Measurements from ENCODE around the gene CUTC.
A peak's percentile ranks its signal among the peaks of the same experiment; 100 is the strongest.
"Not testable (repeated sequence)": the region's sequence is repeated elsewhere in the genome, so short reads cannot be mapped to it uniquely, and the experiment has no call there.

CUTC gene, protein sequence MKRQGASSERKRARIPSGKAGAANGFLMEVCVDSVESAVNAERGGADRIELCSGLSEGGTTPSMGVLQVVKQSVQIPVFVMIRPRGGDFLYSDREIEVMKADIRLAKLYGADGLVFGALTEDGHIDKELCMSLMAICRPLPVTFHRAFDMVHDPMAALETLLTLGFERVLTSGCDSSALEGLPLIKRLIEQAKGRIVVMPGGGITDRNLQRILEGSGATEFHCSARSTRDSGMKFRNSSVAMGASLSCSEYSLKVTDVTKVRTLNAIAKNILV
- total RNA-seq: 24.7 to 40.4 reads per million in 2 experiments

DNA sequence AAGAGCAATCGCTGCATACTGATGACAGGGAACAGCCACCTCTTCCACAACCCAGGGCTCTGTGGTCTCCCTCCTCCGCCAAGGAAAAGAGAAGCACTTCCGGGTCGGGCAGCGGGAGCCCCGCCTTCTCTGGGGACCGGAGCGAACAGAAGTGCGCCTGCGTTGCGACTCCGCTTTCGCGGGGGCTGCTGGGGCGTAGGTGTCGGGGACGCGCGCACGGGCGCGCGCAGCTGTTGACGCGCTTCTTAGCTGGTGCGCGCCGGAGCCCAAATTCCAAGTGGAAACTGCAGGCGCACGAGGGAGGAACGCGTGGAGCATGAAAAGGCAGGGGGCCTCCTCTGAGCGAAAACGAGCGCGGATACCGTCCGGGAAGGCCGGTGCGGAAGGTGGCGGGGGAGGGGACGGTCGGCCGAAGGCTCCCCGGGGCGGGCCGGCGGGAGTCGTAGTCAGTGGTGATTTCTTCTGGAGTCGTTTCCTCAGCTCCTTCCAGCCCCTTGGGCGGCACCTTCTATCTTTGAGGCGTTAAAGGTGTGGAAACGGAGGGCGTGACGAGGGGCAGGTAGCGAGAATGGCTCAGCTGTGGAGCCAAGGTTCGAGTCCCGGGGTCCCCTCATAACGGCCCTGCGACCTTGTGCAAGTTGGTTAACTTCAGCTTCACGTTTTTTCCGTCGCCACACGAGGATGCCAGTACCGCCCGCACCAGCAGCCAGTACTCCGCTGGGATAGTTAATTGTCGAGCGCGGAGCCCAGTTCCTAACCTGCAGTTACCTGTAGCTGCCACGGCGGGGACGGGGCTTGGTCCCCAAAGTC lies at the start of gene CUTC, which contains the start of gene COX15:
TSS of gene CUTC (plus strand) at position 202 of the 810 bp plus-strand sequence. CDS start at position 317, 115 bp downstream.
TSS of gene COX15 (minus strand) at position 95 of the 810 bp plus-strand sequence. CDS start at position 17, 78 bp downstream.
- DNase-seq (ENCODE audit: low read depth): peak; percentile 92

DNA sequence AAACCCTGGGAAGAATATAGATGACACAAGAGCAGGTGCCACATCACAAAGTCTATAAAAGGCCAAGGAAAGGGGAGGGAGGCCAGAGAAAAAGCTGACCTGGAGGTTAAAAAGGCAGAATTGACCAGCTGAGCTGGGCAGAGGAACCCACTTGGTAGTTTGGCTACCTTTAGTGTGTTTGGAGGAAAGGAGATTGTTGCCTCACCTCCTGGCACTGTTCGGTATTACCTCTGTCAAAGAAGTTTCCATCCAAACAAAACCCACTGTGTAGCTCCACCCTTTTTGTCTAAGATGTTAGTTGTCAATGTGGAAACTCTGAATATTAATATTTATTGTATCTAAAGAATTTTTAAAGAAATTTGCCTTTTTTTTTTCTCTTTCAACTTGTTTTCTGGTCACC lies 49.3 kb upstream of the CUTC start:
- DNase-seq (ENCODE audit: low read depth): no peak

DNA sequence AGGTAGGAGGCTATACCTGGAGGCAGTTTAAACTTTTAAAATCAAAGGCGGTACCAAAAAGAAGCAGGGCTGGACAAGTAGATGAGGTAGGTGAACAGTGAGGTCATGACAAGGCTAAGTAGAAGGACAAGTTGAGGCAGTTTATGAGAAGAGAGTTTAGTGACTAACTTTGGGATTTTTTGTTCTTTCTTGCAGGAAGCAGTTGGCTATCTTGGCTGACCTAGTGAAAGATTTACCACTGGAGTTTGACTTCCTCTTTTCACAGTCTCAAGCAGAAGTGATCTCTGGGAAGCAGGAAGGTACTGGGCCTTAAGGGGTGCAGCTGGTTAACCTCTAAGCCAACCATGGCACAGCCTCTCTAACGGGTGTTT lies 46.5 kb upstream of the CUTC start:
- no peak for DNase-seq (ENCODE audit: low read depth)

DNA sequence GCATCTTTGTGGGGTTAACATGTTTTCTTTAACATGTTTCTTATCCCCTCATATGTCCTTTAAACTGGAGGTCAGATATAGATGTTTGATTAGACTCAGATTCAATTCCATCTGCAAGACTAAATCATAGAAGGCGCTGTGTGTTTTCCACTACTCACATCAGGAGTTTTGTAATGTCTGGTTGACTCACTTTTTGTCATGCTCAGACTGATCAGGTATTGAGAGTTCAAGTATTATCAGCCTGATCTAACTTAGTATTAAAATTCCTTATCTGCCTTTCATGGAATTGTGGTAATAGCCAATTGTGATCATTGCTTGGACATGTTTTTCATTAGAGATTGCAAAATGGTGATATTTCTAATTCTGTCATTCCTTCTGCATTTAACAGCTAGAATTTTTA lies 42.6 kb upstream of the CUTC start:
- no peak for DNase-seq (ENCODE audit: low read depth)

DNA sequence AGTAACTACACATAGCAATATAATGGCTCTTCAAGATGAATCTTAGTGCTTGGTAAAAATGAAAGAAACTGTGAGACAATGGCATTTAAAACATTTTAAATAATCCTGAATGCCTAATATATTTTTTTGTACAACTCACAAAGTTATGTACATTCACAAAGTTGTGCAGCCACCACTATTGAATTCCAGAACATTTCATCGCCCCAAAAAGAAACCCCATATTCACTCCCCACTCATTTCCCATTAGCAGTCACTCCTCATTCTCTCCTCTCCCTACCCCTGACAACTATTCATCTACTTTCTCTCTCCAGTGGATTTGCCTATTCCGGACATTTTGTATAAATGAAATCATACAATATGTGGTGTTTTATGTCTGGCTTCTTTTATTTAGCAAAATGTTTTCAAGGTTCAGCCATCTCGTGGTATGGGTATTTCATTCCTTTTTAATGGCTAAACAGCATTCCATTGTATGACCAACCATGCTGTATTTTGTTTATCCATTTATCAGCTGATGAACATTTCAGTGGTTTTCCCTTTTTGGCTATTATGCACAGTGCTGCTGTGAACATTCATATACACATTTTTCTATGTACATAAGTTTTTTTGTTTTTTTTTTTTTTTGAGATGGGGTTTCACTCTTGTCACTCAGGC lies 38.0 kb upstream of the CUTC start:
- no peak for DNase-seq (ENCODE audit: low read depth)

DNA sequence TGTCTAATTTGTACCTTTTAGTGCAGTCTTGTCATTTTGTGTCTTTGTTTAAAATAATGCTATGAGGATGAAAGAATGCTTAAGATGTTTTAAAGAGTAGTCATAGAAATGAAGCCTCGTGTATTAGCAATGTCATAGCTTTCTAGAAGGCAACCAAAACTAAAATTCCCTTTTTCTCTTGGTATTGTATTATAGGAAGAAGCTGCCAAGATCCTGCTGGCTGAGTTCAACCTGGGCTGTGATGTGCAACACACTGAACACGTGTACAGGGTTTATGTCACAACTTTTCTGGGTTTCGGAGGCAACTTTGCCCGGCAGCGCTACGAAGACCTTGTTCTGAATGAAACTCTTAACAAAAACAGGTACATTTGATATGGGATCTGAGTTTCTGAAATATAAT lies 36.3 kb upstream of the CUTC start:
- DNase-seq (ENCODE audit: low read depth): no peak

DNA sequence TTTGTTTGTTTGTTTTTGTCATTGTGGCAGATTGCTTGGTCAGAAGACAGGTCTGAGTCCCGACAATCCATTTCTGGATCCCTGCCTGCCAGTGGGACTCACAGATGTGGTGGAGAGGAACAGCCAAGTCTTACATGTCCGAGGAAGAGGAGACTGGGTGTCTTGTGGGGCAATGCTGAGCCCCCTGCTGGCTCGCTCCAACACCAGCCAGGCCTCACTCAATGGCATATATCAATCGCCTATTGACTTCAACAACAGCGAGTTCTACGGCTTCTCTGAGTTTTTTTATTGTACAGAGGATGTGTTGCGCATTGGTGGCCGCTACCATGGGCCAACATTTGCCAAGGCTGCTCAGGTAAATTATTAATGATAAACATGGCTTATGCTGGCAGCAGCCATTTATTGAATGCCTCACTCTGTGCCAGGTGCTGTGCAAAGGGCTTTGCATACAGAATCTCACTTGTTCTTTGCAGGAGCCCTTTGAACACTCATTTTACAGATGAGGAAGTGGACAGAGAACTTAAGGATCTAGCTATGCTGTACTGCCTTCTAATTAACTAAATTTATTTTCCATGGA lies 33.4 kb upstream of the CUTC start:
- no peak for DNase-seq (ENCODE audit: low read depth)

DNA sequence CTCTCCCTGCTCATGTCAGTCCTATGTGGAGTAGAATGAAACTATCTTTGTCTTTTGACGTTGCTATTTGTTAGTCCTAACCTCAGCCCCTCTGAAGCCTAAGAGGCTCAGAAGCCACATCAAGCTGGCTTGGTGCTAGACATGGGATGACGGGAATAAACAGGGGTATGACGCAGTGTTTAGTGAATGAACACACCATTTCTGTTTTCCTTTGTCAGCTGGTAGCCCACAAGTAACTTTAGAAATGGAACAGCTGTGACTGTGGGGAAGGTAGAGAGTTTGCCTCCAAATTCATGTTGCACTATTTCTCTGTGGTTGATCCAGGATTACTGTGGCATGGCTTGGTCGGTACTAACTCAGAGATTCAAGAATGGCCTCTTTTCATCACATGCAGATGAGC lies 31.4 kb upstream of the CUTC start:
- no peak for DNase-seq (ENCODE audit: low read depth)

DNA sequence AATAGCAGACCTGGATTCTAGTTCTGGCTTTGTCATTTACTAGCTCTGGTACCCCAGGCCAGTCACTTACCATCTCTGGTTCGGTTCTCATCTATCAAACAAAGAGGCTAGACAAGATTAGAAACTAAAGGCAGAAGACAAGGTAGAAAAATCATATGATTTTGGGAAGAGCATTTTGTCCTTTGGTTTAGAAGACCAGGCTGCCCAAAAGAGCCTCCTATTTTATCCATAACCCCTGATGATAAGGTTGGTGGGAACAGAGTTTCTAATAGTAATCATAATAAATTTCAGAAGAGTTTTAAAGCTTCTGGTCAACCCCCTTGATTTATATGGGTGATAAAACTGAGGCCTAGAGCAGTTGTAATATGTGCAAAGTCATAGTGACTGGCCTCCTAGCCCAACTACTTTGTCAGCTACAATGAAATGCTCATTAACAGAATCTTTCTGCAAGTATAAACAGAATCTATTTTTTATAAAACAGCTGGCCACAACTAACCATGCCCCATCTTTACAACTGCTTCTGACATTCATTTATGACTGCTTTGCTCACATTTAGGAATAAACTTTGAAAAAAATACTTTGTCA lies 23.5 kb upstream of the CUTC start:
- DNase-seq (ENCODE audit: low read depth): no peak

DNA sequence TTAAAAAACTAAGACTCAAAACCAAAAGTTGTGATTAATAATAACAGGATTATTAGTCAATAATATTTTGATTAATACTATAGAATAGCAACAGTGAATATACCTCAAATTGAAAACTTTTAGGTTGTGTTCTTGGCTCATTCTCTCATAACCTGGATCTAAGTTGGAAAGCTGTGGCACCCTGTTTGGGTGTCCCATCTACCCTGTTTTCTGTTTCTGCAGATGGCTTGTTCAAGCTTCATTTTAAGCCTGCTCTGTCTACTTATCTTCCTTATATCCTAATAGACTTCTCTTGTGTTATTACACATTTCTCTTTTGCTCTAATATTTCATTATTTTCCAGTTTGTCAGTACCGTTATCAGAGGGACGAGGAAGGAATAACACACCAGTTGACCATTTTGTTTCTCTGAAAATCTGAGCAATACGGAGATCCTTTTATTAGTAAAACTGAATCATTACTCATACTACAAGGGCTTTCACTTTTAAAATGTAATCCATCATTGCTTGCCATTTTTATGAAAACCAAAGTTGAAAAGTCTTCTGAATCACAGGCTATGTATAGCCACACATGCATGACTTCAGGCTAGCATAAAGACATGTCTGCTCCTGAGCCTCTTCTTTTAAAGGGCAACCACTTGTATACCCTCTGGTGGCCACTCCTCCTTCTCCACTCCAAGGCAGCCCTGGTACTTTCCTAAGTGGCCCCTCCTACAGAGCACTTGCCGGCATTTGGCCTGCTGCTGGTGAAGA lies 22.4 kb upstream of the CUTC start:
- no peak for DNase-seq (ENCODE audit: low read depth)

DNA sequence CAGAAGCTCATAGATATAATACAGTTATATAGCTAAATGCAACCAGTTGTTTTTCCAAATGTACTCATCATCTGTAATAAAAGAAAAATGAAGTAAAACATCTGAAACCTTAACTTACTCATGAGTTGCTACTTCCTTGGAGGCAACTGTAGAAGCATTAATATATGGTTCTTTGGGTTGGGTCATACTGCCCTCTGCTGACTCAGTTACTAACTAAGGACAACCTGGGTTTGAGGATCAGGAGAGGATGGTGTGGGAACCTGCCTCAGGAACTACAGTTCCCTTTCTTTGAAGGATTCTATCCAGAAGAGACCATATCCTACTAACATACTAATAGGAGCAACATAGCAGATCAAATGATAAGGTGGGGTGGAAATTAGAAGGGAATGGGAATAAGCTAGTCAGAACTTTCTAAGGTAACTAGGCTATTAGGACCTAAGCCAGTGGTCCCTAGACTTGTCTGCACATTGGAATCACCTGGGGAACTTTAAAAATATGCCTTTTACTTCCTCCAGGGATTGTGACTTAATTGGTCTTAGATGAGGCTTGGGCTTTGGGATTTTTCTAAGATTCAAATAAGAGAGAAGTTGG lies 20.8 kb upstream of the CUTC start:
- DNase-seq (ENCODE audit: low read depth): peak; percentile 5

DNA sequence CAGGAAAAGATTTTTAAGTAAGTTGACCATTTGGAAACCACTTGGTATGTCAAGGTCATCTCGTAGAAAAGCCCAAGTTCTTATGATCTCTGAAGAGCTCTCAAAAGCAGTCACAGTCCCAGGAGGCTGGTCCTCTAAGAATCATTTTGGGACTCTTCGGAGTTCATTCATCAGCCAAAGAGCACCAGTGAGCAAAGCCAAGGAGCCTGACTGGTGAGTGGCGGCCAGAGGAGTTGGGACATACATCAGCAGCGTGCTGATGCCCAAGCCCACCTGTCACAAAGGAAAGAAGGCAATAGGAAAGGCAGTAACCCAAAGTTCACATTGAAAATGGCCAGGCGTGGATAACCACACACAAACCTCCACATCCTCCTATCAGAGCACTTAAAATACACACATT lies 17.6 kb upstream of the CUTC start:
- DNase-seq (ENCODE audit: low read depth): no peak

DNA sequence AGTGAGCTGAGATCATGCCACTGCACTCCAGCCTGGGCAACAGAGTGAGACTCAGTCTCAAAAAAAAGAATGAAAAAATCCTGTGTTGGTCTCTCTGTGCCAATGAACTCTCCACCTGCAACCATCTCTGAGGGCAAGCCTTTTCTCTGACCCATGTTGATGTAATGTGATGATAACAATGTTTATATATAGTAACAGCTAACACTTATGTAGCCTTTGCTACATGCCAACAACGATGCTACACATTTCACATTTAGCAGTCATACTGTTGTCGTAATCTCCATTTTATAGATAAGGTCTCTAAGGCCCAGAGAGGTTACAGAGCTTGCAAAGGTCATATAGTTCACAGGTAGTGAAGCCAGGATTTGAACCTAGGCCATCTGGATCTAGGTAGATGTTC lies 11.6 kb upstream of the CUTC start:
- DNase-seq (ENCODE audit: low read depth): no peak

DNA sequence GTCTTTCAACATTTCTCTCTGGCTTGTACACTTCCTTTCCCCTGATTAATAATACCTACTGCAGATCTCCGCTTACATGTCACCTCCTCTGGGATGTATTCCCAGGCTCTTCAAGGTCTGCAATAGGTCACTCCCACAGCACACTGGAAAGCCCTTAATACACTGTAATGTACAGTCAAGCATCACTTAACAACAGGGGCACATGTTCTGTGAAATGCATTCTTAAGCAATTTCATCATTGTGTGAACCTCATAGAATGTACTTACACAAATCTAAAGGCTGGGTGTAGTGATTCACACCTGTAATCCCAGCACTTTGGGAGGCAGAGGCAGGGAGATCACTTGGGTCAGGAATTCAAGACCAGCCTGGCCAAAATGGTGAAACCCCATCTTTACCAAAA lies 2.0 kb upstream of the CUTC start:
- no peak for DNase-seq (ENCODE audit: low read depth)

DNA sequence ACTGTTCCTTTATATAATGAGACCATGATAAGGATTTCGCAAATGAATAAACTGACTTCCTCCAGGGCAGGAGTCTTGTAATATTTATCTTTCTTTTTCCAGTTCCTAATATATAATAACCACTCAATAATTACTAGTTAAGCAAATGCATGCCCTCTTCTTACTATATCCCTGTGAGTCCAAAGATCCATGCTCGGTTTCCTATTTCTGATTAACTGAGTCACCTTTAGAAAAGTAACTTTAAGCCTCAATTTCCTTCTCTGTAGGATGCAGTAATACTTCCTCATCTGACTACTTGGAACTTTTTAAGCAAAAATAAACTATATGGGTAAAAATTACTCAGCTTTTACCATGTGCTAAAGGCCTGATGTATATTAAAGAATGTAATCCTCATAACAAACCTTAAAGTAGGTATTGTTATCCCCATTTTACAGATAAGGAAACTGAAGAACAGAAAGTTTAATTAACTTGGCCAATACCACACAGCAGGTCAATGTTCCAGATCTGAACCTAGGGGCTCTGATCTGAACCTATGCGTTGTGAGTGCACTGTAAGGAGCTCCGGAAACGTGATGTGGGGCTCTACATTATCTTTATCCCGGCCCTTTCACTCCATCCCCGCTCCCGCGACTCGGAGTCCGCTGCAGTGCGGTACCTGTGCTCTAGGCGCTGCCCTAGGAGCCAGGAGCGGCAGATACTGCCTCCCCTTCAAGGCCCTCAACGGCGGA lies 565 bp upstream of the CUTC start:
- DNase-seq (ENCODE audit: low read depth): no peak

DNA sequence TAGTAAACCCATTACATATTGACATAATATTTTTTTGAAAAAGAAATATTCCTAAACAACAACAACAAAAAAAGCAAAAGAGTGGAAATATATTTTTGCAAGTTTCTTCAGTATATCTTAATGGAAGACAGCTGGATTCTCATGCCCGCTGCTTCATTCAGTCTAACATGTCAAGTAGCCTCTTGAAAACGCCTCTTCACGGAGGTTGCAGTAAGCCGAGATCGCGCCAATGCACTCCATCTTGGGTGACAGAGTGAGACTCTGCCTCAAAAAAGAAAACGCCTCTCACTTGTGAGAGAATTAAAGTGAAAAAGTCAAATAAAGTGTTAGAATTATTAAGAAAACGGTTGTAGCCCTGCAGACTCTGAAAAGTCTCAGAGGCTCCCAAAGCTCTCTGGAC lies 1.3 kb downstream of the CUTC start:
- no peak for DNase-seq (ENCODE audit: low read depth)

DNA sequence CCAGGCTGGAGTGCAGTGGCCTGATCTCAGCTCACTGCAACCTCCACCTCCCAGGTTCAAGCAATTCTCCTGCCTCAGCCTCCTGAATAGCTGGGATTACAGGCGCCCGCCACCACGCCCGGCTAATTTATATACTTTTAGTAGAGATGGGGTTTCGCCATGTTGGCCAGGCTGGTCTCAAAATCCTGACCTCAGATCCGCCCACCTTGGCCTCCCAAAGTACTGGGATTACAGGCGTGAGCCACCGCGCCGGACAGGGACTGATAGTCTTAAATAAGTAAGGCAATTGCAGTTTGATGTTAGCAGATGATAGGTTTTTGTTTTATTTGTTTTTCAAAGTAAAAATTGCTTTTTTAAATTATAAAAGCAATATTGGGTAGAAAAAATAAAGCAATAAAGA lies 2.1 kb downstream of the CUTC start:
- not testable (repeated sequence) for DNase-seq (ENCODE audit: low read depth)

DNA sequence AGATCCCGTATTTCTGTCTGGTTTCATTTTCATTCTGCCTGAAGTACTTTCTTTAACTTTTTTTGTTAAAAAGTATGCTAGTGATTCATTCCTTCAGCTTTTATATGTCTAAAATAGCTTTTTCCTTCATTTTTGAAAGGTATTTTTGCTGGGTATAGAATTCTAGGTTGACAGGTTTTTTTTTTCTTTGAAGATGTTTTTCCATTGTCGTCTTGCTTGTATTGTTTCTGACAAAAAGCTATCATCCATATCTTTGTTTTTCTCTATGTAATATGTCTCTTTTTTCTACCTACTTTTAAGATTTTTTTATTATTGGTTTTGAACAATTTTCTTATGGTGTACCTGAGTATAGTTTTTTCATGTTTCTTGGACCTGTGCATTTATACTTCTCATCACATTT lies 8.2 kb downstream of the CUTC start:
- no peak for DNase-seq (ENCODE audit: low read depth)

DNA sequence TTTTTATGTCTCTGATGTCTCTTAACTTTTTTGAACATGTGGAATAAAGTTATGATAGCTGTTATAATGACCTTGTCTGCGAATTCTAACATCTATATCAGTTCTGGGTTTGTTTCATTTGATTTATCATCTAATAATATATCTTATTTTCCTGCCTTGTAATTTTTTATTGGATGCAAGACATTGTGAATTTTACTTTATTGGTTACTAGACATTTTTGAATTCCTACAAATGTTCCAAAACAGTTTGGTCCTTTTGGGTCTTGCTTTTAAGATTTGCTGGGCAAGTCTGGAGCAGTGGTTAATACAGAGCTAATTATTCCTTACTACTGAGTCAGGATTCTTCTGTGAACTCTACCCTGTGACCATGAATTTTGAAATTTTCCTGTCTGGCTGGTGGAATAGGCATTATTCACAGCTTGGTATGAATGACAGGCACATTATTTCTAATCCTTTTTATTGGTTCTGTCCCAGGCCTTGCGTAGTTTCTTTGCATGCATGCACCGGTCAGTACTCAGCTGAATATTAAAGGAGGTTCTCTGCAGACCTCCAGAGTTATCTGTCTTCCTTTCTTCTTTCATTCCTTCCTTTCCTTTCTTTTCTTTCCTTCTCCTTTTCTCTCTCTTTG lies 9.0 kb downstream of the CUTC start:
- no peak for DNase-seq (ENCODE audit: low read depth)

DNA sequence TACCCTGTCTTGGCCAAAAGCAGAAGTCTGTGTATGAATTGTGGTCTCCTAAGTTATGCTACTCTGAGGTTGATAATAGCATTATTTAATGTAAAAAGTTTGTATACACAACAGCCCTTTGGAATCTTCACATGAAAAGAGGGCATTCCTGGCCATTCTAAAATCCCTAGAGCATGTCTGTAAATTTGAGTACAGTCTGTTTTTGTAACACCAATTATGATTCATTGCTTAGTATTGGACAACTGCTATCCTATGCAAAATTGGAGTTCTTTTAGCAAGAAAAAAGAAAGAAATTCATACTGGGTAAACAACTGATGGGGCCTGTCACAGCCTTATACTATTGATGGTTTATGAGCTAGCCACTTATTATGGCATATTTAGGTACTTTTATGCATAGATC lies 10.2 kb downstream of the CUTC start:
- DNase-seq (ENCODE audit: low read depth): no peak
